HEK293 (cell line): Measurements from ENCODE around the gene DSE.
A peak's percentile ranks its signal among the peaks of the same experiment; 100 is the strongest.

ENCODE experiments used
- CTCF ChIA-PET: fragments of 350-600 bp; formaldehyde crosslinking; extraction: SDS; loops from one replicate; lab custom pipeline; 2021; ENCODE audit warnings: antibody characterized with exemption; lab: Yijun Ruan, JAX
- POLR2A ChIA-PET: fragments of 300-600 bp; formaldehyde crosslinking; extraction: SDS; loops from one replicate; lab custom pipeline; 2020; ENCODE audit warnings: antibody characterized with exemption, inconsistent platforms; lab: Yijun Ruan, JAX
- H3K27ac ChIP-seq: fragments of 200-500 bp; sonication (Bioruptor generic); 2 replicates; pipeline ENCODE4 v1.5.1; 2014; ENCODE audit warnings: low read depth, low read length, control low read depth, inconsistent platforms; ENCODE audit errors: extremely low read depth
- H3K36me3 ChIP-seq, 2 experiments: fragments of 200-500 bp in 1 of 2; sonication (Bioruptor generic) in 1 of 2; 1 replicate in 1 of 2; 2 replicates in 1 of 2; pipeline ENCODE4 v1.5.1; 2014 to 2017; ENCODE audit warnings: inconsistent platforms in 2 of 2, low read length in 2 of 2; ENCODE audit not compliant: control insufficient read depth in 2 of 2, insufficient read depth in 1 of 2
- H3K4me1 ChIP-seq: fragments of 200-500 bp; sonication (Bioruptor generic); 2 replicates; pipeline ENCODE4 v1.5.1; 2014; ENCODE audit warnings: mild to moderate bottlenecking, low read length, inconsistent platforms; ENCODE audit not compliant: control insufficient read depth, insufficient read depth
- H3K4me3 ChIP-seq: 2 replicates; pipeline ENCODE4 v1.5.1; 2011; ENCODE audit warnings: low read depth, mild to moderate bottlenecking, control low read depth, low read length, moderate library complexity
- H3K9me3 ChIP-seq: fragments of 200-500 bp; sonication (Bioruptor generic); 2 replicates; pipeline ENCODE4 v1.5.1; 2014; ENCODE audit warnings: low read depth, low read length, inconsistent platforms; ENCODE audit not compliant: control insufficient read depth, insufficient read depth
- AEBP2 ChIP-seq: fragments of 450-650 bp; formaldehyde crosslinking; IDR thresholded peaks from 2 replicates; pipeline ENCODE4 v1.5.1; 2016; ENCODE audit warnings: missing biosample characterization, missing genetic modification characterization, borderline replicate concordance
- ATF2 ChIP-seq: fragments of 450-650 bp; formaldehyde crosslinking; IDR thresholded peaks from 2 replicates; pipeline ENCODE4 v1.5.1; 2016; ENCODE audit warnings: missing biosample characterization, missing genetic modification characterization, low read depth
- GLI4 ChIP-seq: fragments of 450-650 bp; formaldehyde crosslinking; IDR thresholded peaks from 2 replicates; pipeline ENCODE4 v1.5.1; 2016; ENCODE audit warnings: missing biosample characterization, missing genetic modification characterization
- KLF7 ChIP-seq: fragments of 450-650 bp; formaldehyde crosslinking; IDR thresholded peaks from 2 replicates; pipeline ENCODE4 v1.5.1; 2016; ENCODE audit warnings: missing biosample characterization, missing genetic modification characterization, borderline replicate concordance
- OVOL3 ChIP-seq: fragments of 450-650 bp; formaldehyde crosslinking; IDR thresholded peaks from 2 replicates; pipeline ENCODE4 v1.5.1; 2016; ENCODE audit warnings: missing biosample characterization, missing genetic modification characterization
- REPIN1 ChIP-seq: fragments of 450-650 bp; formaldehyde crosslinking; IDR thresholded peaks from 2 replicates; pipeline ENCODE4 v1.5.1; 2017; ENCODE audit warnings: missing biosample characterization, missing genetic modification characterization, low read depth
- SCRT2 ChIP-seq: fragments of 450-650 bp; formaldehyde crosslinking; IDR thresholded peaks from 2 replicates; pipeline ENCODE4 v1.5.1; 2016; ENCODE audit warnings: missing biosample characterization, missing genetic modification characterization
- ZNF133 ChIP-seq: fragments of 450-650 bp; formaldehyde crosslinking; IDR thresholded peaks from 2 replicates; pipeline ENCODE4 v1.5.1; 2016; ENCODE audit warnings: missing biosample characterization, missing genetic modification characterization
- ZNF23 ChIP-seq: fragments of 450-650 bp; formaldehyde crosslinking; IDR thresholded peaks from 2 replicates; pipeline ENCODE4 v1.5.1; 2016; ENCODE audit warnings: missing biosample characterization, missing genetic modification characterization, borderline replicate concordance
- ZNF302 ChIP-seq: fragments of 450-650 bp; formaldehyde crosslinking; IDR thresholded peaks from 2 replicates; pipeline ENCODE4 v1.5.1; 2016; ENCODE audit warnings: missing biosample characterization, missing genetic modification characterization, low read depth
- ZNF311 ChIP-seq: fragments of 450-650 bp; formaldehyde crosslinking; IDR thresholded peaks from 2 replicates; pipeline ENCODE4 v1.5.1; 2017; ENCODE audit warnings: missing biosample characterization, missing genetic modification characterization, borderline replicate concordance
- ZNF394 ChIP-seq: fragments of 450-650 bp; formaldehyde crosslinking; IDR thresholded peaks from 2 replicates; pipeline ENCODE4 v1.5.1; 2016; ENCODE audit warnings: missing biosample characterization, missing genetic modification characterization, mild to moderate bottlenecking, moderate library complexity, borderline replicate concordance
- ZNF449 ChIP-seq: fragments of 450-650 bp; formaldehyde crosslinking; IDR thresholded peaks from 2 replicates; pipeline ENCODE4 v1.5.1; 2017; ENCODE audit warnings: missing biosample characterization, mild to moderate bottlenecking, missing genetic modification characterization, moderate library complexity
- ZNF513 ChIP-seq: fragments of 450-650 bp; IDR thresholded peaks from 2 replicates; pipeline ENCODE4 v1.5.1; 2018; ENCODE audit warnings: missing biosample characterization, missing genetic modification characterization
- ZNF514 ChIP-seq: fragments of 450-650 bp; formaldehyde crosslinking; IDR thresholded peaks from 2 replicates; pipeline ENCODE4 v1.5.1; 2016; ENCODE audit warnings: missing biosample characterization, missing genetic modification characterization
- ZNF626 ChIP-seq: fragments of 450-650 bp; sonication (Bioruptor Pico); formaldehyde crosslinking; IDR thresholded peaks from 2 replicates; pipeline ENCODE4 v1.5.1; 2018; ENCODE audit warnings: missing biosample characterization, missing genetic modification characterization, inconsistent platforms
- ZNF645 ChIP-seq: fragments of 450-650 bp; formaldehyde crosslinking; IDR thresholded peaks from 2 replicates; pipeline ENCODE4; 2016; ENCODE audit warnings: missing biosample characterization, missing genetic modification characterization
- ZNF654 ChIP-seq: fragments of 450-650 bp; formaldehyde crosslinking; IDR thresholded peaks from 2 replicates; pipeline ENCODE4 v1.5.1; 2016; ENCODE audit warnings: low read depth, missing biosample characterization, missing genetic modification characterization
- ZNF830 ChIP-seq: fragments of 450-650 bp; IDR thresholded peaks from 2 replicates; pipeline ENCODE4 v1.5.0; 2018; ENCODE audit warnings: missing biosample characterization, missing genetic modification characterization, low read depth, mild to moderate bottlenecking, moderate library complexity
- ZNF837 ChIP-seq: fragments of 450-650 bp; formaldehyde crosslinking; IDR thresholded peaks from 2 replicates; pipeline ENCODE4 v1.5.1; 2016; ENCODE audit warnings: missing biosample characterization, missing genetic modification characterization

Gene DSE

GRCh38 chr6:116434056-116434725 lies 63.4 kb downstream of the DSE start:
- H3K9me3 ChIP-seq: no peaks in the 10 kb centered on the region
- TF ChIP-seq KLF7 (no peak), AEBP2 (no peak), ZNF645 (tag by site-specific recombination) (no peak), ZNF311 (tag by site-specific recombination) (no peak), ATF2 (tag by site-specific recombination) (peak; percentile 34; the same call in 1 of the 2 replicates), ZNF830 (tag by site-specific recombination) (no peak), ZNF837 (tag by site-specific recombination) (no peak)
- H3K4me3 ChIP-seq: no peak overlapping the region
- POLR2A ChIA-PET: no interaction called here
- H3K27ac ChIP-seq: no peak overlapping the region
- CTCF ChIA-PET: interaction anchor here (0.7 to 1.3 kb wide), 3 partner anchors 11 to 127 kb away, joined by 3 read pairs; no protein-coding TSS in a partner anchor
- peaks cover 16 to 51% of the 10 kb centered on the region in 2 experiments for H3K36me3 ChIP-seq
- H3K4me1 ChIP-seq: 0 out of 2 replicates have a peak, but pooled peaks cover 3% of the 10 kb centered on the region

GRCh38 chr6:116436586-116436985 lies 65.8 kb downstream of the DSE start:
- ChIA-PET POLR2A (no interaction called here), CTCF (interaction anchor here (0.6 to 1.2 kb wide), 3 partner anchors 96 to 136 kb away, joined by 3 to 4 read pairs (median 4); no protein-coding TSS in a partner anchor)
- Histone ChIP-seq H3K4me1 (0 out of 2 replicates have a peak, but pooled peaks cover 3% of the 10 kb centered on the region), H3K4me3 (no peak overlapping the region), H3K36me3 (peaks cover 4 to 40% of the 10 kb centered on the region in 2 experiments; a peak in 2 of 3 replicates), H3K27ac (no peak overlapping the region), H3K9me3 (no peaks in the 10 kb centered on the region)
- TF ChIP-seq SCRT2: no peak
- TF ChIP-seq, all 188 proteins: peak for 0

- no peak overlapping the region for H3K27ac ChIP-seq
- TF ChIP-seq ZNF23 (tag by site-specific recombination) (no peak), SCRT2 (no peak), ZNF302 (tag by site-specific recombination) (no peak), ZNF133 (no peak), ZNF449 (tag by site-specific recombination) (no peak), OVOL3 (tag by site-specific recombination) (no peak), ZNF513 (tag by site-specific recombination) (no peak), GLI4 (tag by site-specific recombination) (no peak), ZNF394 (tag by site-specific recombination) (no peak), ZNF654 (tag by site-specific recombination) (no peak), REPIN1 (tag by site-specific recombination) (no peak), ZNF514 (tag by site-specific recombination) (no peak), ZNF626 (tag by site-specific recombination) (no peak)
- ChIA-PET CTCF (interaction anchor here (0.7 to 1.2 kb wide), 2 partner anchors 8 to 95 kb away, joined by 3 to 4 read pairs; no protein-coding TSS in a partner anchor), POLR2A (no interaction called here)
- H3K4me3 ChIP-seq: no peak overlapping the region
- no peaks in the 10 kb centered on the region for H3K9me3 ChIP-seq
- H3K36me3 ChIP-seq: peaks cover 3 to 33% of the 10 kb centered on the region in 2 experiments; a peak in 2 of 3 replicates
- H3K4me1 ChIP-seq: 0 out of 2 replicates have a peak, but pooled peaks cover 3% of the 10 kb centered on the region
These were observed 66.9 kb downstream of the DSE start for GRCh38 chr6:116437656-116438055.
